ENCODE results near the gene PPP6R2. TPM values are rescaled to one million over a fixed set of nuclear protein-coding genes. Genes with fewer than 3 reads are reported as not detected.

The PPP6R2 gene
- total RNA-seq, 4 donors from 2014 or later = 65.7 to 103 (median 74.0) TPM

GRCh38 chr22:50343541-50343935 is 411 bp downstream of the PPP6R2 start:
- Histone ChIP-seq H3K9me3 (no peaks in the 10 kb centered on the region), H3K27ac (peak overlapping the region; percentile 65 to 71 (median 69)), H3K4me1 (peaks cover 3 to 11% of the 10 kb centered on the region in 2 donors), H3K36me3 (no peaks in the 10 kb centered on the region), H3K27me3 (no peaks in the 10 kb centered on the region), H3K4me3 (replicated peaks in 1 of 3) (peak overlapping the region; percentile 65 to 86 (median 66))
- whole genome bisulfite sequencing, 2 donors = 0% methylated on average over 6 to 7 of the region's 9 CpGs
- DNase-seq = no peak
- TF ChIP-seq POLR2A (IDR thresholded peaks at IDR 0.05) = no peak
- TF ChIP-seq, protein P1, sequence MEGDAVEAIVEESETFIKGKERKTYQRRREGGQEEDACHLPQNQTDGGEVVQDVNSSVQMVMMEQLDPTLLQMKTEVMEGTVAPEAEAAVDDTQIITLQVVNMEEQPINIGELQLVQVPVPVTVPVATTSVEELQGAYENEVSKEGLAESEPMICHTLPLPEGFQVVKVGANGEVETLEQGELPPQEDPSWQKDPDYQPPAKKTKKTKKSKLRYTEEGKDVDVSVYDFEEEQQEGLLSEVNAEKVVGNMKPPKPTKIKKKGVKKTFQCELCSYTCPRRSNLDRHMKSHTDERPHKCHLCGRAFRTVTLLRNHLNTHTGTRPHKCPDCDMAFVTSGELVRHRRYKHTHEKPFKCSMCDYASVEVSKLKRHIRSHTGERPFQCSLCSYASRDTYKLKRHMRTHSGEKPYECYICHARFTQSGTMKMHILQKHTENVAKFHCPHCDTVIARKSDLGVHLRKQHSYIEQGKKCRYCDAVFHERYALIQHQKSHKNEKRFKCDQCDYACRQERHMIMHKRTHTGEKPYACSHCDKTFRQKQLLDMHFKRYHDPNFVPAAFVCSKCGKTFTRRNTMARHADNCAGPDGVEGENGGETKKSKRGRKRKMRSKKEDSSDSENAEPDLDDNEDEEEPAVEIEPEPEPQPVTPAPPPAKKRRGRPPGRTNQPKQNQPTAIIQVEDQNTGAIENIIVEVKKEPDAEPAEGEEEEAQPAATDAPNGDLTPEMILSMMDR (IDR thresholded peaks at IDR 0.05) = no peak
- intact Hi-C loops (cut with DNase I) = loop anchor here (5.0 kb wide), 1 partner anchor 91 kb away; the partner anchor contains the start of gene HDAC10

DNA sequence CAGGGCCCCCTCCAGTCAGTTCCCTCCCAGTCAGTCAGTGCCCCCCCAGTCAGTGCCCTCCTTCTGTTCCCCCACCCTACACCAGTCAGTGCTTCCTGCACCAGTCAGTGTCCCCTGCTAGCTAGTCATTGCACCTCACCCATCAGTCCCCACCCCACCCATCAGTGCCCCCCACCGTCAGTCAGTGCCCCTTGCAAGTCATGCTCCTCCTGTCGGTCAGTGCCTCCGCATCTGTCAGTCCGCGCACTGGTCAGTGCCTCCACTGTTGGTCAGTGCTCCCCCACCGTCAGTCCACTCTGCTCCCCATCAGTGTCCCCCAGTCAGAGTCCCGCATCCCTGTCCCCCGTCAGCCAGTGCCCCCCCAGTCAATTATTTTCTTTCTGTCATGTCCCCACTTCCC is 3.3 kb downstream of the PPP6R2 start:
- no peaks in the 10 kb centered on the region for H3K27me3 ChIP-seq
- no peak for DNase-seq
- WGBS, 2 donors = 68 to 83% methylated on average over 7 to 8 of the region's 8 CpGs
- H3K4me1 ChIP-seq = peaks cover 3 to 11% of the 10 kb centered on the region in 2 donors
- intact Hi-C loops (cut with DNase I) = no loop called here
- TF ChIP-seq, protein P1 (IDR thresholded peaks at IDR 0.05) = no peak
- no peak overlapping the region for H3K27ac ChIP-seq
- H3K36me3 ChIP-seq = no peaks in the 10 kb centered on the region
- no peaks in the 10 kb centered on the region for H3K9me3 ChIP-seq
- no peak overlapping the region for H3K4me3 ChIP-seq (replicated peaks in 1 of 3)

DNA sequence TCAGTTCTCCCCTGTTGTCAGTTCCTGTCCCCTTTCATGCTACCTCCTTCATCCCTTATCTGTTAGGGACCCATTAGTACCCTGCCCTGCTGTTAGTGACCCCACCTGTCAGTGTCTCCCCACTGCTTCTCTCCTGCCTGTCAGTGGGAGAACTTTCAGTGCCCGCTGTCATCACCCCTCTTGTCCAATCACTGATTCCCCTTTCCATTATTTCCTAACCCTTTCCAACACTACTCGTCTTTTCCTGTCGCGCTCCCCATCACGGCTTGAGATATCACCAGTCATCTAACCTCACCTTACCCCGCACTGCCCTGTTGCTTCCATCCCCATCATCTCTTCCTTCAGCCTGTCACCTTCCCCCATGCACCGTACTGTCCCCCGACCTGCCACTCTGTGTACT is 4.0 kb downstream of the PPP6R2 start:
- peaks cover under 1 to 7% of the 10 kb centered on the region in 2 donors for H3K4me1 ChIP-seq
- no peaks in the 10 kb centered on the region for H3K36me3 ChIP-seq
- no peaks in the 10 kb centered on the region for H3K9me3 ChIP-seq
- H3K27me3 ChIP-seq = no peaks in the 10 kb centered on the region
- H3K4me3 ChIP-seq (replicated peaks in 1 of 3) = no peak overlapping the region
- TF ChIP-seq POLR2A (IDR thresholded peaks at IDR 0.05) = no peak
- TF ChIP-seq, protein P1 (IDR thresholded peaks at IDR 0.05) = no peak
- WGBS, 2 donors = 83 to 84% methylated on average over 8 of the region's 8 CpGs
- H3K27ac ChIP-seq = no peak overlapping the region
- DNase-seq = no peak
- intact Hi-C loops (cut with DNase I) = no loop called here

DNA sequence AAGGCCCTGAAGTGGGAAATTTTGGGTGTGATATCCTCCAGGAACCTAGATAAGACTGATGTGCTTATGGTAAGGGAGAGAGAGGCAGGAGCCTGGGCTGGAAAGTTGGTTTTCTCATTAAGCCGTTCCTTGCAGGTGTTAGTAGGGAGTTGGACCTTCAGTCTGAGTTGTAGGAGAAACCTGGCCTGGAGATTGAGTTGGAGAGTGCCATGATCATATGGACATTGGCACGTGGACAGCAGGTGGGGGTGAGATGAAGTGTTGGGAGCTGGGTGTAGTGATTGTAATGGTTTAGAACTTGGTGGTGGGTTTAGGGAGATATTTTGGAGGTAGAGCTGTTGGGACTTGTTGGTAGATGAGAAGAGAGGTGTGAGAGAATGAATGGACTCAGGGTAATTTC is 4.9 kb downstream of the PPP6R2 start:
- 67 to 68% methylated on average over 2 of the region's 2 CpGs for WGBS, 2 donors
- intact Hi-C loops (cut with DNase I) = no loop called here
- peaks cover 0 to 6% of the 10 kb centered on the region in 2 donors for H3K4me1 ChIP-seq
- H3K4me3 ChIP-seq (replicated peaks in 1 of 3) = no peak overlapping the region
- no peak for DNase-seq
- H3K36me3 ChIP-seq = no peaks in the 10 kb centered on the region
- H3K27ac ChIP-seq = no peak overlapping the region
- H3K9me3 ChIP-seq = no peaks in the 10 kb centered on the region
- H3K27me3 ChIP-seq = no peaks in the 10 kb centered on the region
- TF ChIP-seq, protein P1 (IDR thresholded peaks at IDR 0.05) = no peak
- TF ChIP-seq POLR2A (IDR thresholded peaks at IDR 0.05) = no peak

DNA sequence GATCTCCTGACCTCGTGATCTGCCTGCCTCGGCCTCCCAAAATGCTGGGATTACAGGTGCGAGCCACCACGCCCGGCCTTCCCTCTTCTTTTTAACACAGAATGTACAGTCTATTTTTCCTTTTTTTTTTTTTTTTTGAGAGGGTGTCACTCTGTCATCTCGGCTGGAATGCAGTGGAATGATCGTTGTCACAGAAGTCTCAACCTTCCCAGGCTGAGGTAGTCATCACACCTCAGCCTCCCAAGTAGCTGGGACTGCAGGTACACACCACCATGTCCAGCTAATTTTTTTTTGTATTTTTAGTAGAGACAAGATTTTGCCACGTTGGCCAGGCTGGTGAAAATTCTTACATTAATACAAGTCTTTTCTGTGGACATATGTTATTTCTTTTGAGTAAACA is 13.1 kb downstream of the PPP6R2 start:
- Histone ChIP-seq H3K4me1 (peaks cover 11 to 20% of the 10 kb centered on the region in 2 donors), H3K27me3 (no peaks in the 10 kb centered on the region), H3K27ac (no peak overlapping the region), H3K4me3 (replicated peaks in 1 of 3) (no peak overlapping the region), H3K36me3 (no peaks in the 10 kb centered on the region), H3K9me3 (no peaks in the 10 kb centered on the region)
- 92 to 96% methylated on average over 8 of the region's 8 CpGs for WGBS, 2 donors
- DNase-seq = no peak
- no peak for TF ChIP-seq POLR2A (IDR thresholded peaks at IDR 0.05)
- TF ChIP-seq, protein P1 (IDR thresholded peaks at IDR 0.05) = no peak
- intact Hi-C loops (cut with DNase I) = no loop called here

All from thyroid gland (tissue), 4 donors.